ENCODE results near the gene CEND1.

CEND1 gene

DNA sequence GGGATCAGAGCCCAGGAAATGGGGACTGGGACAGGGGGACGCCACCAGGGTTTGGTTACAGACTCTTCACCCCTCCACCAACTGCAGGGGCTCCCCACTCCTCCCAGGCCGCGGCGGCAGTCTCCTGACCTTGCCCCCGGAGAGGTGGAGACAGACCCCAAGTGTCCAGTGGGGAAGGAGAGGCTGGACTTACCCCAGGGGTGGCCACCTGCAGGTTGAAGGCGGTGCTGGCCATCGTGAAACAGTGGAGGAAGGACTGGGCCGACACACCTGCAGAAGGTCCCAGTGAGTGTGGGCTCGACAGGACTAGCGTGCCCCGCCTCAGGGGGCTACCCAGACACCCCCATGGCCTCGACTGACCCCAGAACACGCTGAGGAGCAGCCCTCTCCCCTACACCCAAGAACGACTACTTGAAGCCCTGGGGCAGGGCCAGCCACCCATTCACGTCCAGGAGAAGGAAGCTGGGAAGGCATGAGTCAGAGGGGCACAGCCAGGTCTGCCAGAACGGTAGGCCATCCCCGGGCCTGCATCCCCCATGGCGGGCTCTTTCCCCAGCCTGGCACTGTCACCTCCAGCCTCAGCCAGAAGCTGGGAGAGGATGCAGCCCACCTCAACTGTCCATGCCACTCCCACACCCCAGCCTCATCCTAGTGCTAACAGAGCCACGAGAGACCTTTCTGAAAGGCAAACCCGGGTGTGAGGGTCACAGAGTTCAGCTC, 14.9 kb downstream of the CEND1 start:
- TF ChIP-seq CTCF (IDR thresholded peaks at IDR 0.05; ENCODE audit: low read depth, low read length, missing control alignments), result peak; percentile 2
- peaks cover 40% of the 10 kb centered on the region for H3K36me3 ChIP-seq (replicated peaks)
- H3K27ac ChIP-seq, result no peak overlapping the region
- H3K27me3 ChIP-seq (replicated peaks), result no peaks in the 10 kb centered on the region
- in situ Hi-C loops (cut with HindIII; ENCODE audit: low pct_ligation_motif_present, low sequenced_read_pairs), result no loop called here
- peak; percentile 35 for DNase-seq
- peak overlapping the region; percentile 24 for H3K4me3 ChIP-seq (ENCODE audit: low read depth, low read length)

- H3K27me3 ChIP-seq (replicated peaks), result no peaks in the 10 kb centered on the region
- peaks cover 45% of the 10 kb centered on the region for H3K36me3 ChIP-seq (replicated peaks)
- in situ Hi-C loops (cut with HindIII; ENCODE audit: low pct_ligation_motif_present, low sequenced_read_pairs), result no loop called here
- H3K27ac ChIP-seq, result no peak overlapping the region
- TF ChIP-seq CTCF (IDR thresholded peaks at IDR 0.05; ENCODE audit: low read depth, low read length, missing control alignments), result no peak
- H3K4me3 ChIP-seq (ENCODE audit: low read depth, low read length), result no peak overlapping the region
- no peak for DNase-seq
These were observed 16.1 kb downstream of the CEND1 start for GRCh38 chr11:773830-774229.

- Histone ChIP-seq H3K4me3 (ENCODE audit: low read depth, low read length) (no peak overlapping the region), H3K27ac (no peak overlapping the region), H3K36me3 (replicated peaks) (peaks cover 45% of the 10 kb centered on the region), H3K27me3 (replicated peaks) (no peaks in the 10 kb centered on the region)
- no peak for TF ChIP-seq CTCF (IDR thresholded peaks at IDR 0.05; ENCODE audit: low read depth, low read length, missing control alignments)
- in situ Hi-C loops (cut with HindIII; ENCODE audit: low pct_ligation_motif_present, low sequenced_read_pairs), result no loop called here
- no peak for DNase-seq
These were observed 16.5 kb downstream of the CEND1 start for GRCh38 chr11:773425-773824.

- no peak overlapping the region for H3K4me3 ChIP-seq (ENCODE audit: low read depth, low read length)
- peaks cover 45% of the 10 kb centered on the region for H3K36me3 ChIP-seq (replicated peaks)
- no peak for DNase-seq
- in situ Hi-C loops (cut with HindIII; ENCODE audit: low pct_ligation_motif_present, low sequenced_read_pairs), result no loop called here
- no peak for TF ChIP-seq CTCF (IDR thresholded peaks at IDR 0.05; ENCODE audit: low read depth, low read length, missing control alignments)
- no peak overlapping the region for H3K27ac ChIP-seq
- no peaks in the 10 kb centered on the region for H3K27me3 ChIP-seq (replicated peaks)
These were observed 17.2 kb downstream of the CEND1 start for GRCh38 chr11:772429-773390.

GRCh38 chr11:771617-772204, 18.2 kb downstream of the CEND1 start:
- in situ Hi-C loops (cut with HindIII; ENCODE audit: low pct_ligation_motif_present, low sequenced_read_pairs), result no loop called here
- peaks cover 53% of the 10 kb centered on the region for H3K36me3 ChIP-seq (replicated peaks)
- no peak overlapping the region for H3K27ac ChIP-seq
- H3K27me3 ChIP-seq (replicated peaks), result no peaks in the 10 kb centered on the region
- no peak for DNase-seq
- H3K4me3 ChIP-seq (ENCODE audit: low read depth, low read length), result no peak overlapping the region
- no peak for TF ChIP-seq CTCF (IDR thresholded peaks at IDR 0.05; ENCODE audit: low read depth, low read length, missing control alignments)

Data from brain microvascular endothelial cell (primary cell).